ENCODE measurements around the gene PRKAR1B.

- TF ChIP-seq TCF7L2 (IDR thresholded peaks at IDR 0.05; ENCODE audit: borderline replicate concordance, extremely low read depth, insufficient read depth, insufficient read length) (no peak), POLR2AphosphoS5 (IDR thresholded peaks at IDR 0.05; ENCODE audit: low read depth, low read length) (no peak), POLR2A (IDR thresholded peaks at IDR 0.05; ENCODE audit: borderline replicate concordance, extremely low read depth, insufficient read depth, insufficient read length) (no peak), ZNF274 (IDR thresholded peaks at IDR 0.05; ENCODE audit: low read depth, low read length) (no peak), ZBTB33 (IDR thresholded peaks at IDR 0.05; ENCODE audit: extremely low read depth, insufficient replicate concordance, low read length) (no peak), CTCF (IDR thresholded peaks at IDR 0.05 in 2 of 3, conservative IDR thresholded peaks at IDR 0.05 in 1 of 3; ENCODE audit: borderline replicate concordance in 1 of 3, insufficient read depth in 1 of 3, low read depth in 2 of 3, low read length in 2 of 3) (no peak), JUND (IDR thresholded peaks at IDR 0.05) (no peak), EZH2 (IDR thresholded peaks at IDR 0.05) (no peak), CEBPB (IDR thresholded peaks at IDR 0.05; ENCODE audit: low read depth) (no peak), REST (IDR thresholded peaks at IDR 0.05; ENCODE audit: low read depth) (no peak), SRF (IDR thresholded peaks at IDR 0.05; ENCODE audit: low read depth) (no peak)
Measured at GRCh38 chr7:662576-662975, 64.5 kb downstream of the PRKAR1B start.

All from HCT116 (cell line).